GM12873 (cell line): Measurements from ENCODE around the gene SORL1.

ENCODE experiments used
- CTCF ChIP-seq: IDR thresholded peaks from 2 replicates; pipeline ENCODE4 v1.5.1; 2012; ENCODE audit warnings: low read depth, mild to moderate bottlenecking, moderate library complexity, low read length, control low read depth; ENCODE audit not compliant: insufficient read depth; ENCODE audit errors: missing control alignments

Gene SORL1

GRCh38 chr11:121482231-121483129 lies 30.4 kb downstream of the SORL1 start:
- TF ChIP-seq CTCF = no peak

- TF ChIP-seq CTCF = no peak
These were observed 31.8 kb downstream of the SORL1 start for GRCh38 chr11:121483805-121484480.

GRCh38 chr11:121485216-121485615 lies 33.1 kb downstream of the SORL1 start:
- no peak for TF ChIP-seq CTCF

GRCh38 chr11:121486054-121486453 lies 33.9 kb downstream of the SORL1 start:
- TF ChIP-seq CTCF = no peak

GRCh38 chr11:121487191-121487590 lies 35.1 kb downstream of the SORL1 start:
- no peak for TF ChIP-seq CTCF

- TF ChIP-seq CTCF = no peak
These were observed 36.1 kb downstream of the SORL1 start for GRCh38 chr11:121488170-121488569.

GRCh38 chr11:121488641-121489040 lies 36.5 kb downstream of the SORL1 start:
- no peak for TF ChIP-seq CTCF
